Bronchial epithelial cell (primary cell): ENCODE results near the gene SAFB. TPM values are rescaled to one million over a fixed set of nuclear protein-coding genes. Genes with fewer than 3 reads are reported as not detected.
A peak's percentile ranks its signal among the peaks of the same experiment; 100 is the strongest.

ENCODE experiments used
- DNase-seq: peaks from one replicate; pipeline ENCODE4 v3.0.0-alpha.2; 2010; ENCODE audit warnings: low read depth
- FAIRE-seq: peaks from 2 replicates; lab custom pipeline; 2011; peaks lifted over from hg19 to GRCh38; lab: Jason Lieb, UNC
- H3K27me3 ChIP-seq: 2 replicates; pipeline ENCODE4 v1.5.1; 2011; ENCODE audit warnings: low read length; ENCODE audit not compliant: control insufficient read depth, insufficient read depth
- H3K36me3 ChIP-seq: 2 replicates; pipeline ENCODE4 v1.5.1; 2011; ENCODE audit warnings: low read length; ENCODE audit not compliant: control insufficient read depth, insufficient read depth
- H3K4me3 ChIP-seq: 2 replicates; pipeline ENCODE4 v1.5.1; 2011; ENCODE audit warnings: mild to moderate bottlenecking, low read depth, low read length, control low read depth
- total RNA-seq: library from RNA; depleted of rRNA; stranded (reverse); fragments of >200 nt; gene quantifications from 2 replicates; pipeline ENCODE4 v1.2.1, GENCODE V29; 2014
- TF ChIP-seq, protein P1 (sequence below): IDR thresholded peaks from 2 replicates; pipeline ENCODE4 v1.5.1; 2011; ENCODE audit warnings: mild to moderate bottlenecking, moderate library complexity, low read length, control low read depth, inconsistent platforms; ENCODE audit not compliant: insufficient read depth, severe bottlenecking

The SAFB gene
- total RNA-seq, 1 donor from 2014 or later, result 44.0 TPM

DNA sequence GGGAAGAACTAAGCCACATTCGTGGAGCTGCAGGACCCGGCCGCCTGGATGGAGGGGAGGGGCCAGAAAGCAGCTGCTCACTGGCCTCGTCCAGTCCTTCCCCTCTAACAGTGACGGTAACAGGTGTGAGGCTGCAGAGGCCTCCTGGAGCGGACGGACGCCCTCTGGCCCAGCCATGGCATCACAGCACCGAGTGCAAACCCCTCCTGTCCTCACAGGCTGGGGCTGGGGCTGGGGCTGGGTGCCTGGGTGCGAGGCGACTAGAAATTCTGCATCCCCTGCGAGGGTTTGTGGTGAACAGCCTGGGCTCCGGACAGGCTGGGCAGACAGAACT, 53.9 kb downstream of the SAFB start:
- H3K36me3 ChIP-seq, result peaks cover 6% of the 10 kb centered on the region
- no peaks in the 10 kb centered on the region for H3K27me3 ChIP-seq
- no peak overlapping the region for H3K4me3 ChIP-seq
- FAIRE-seq (no peak), DNase-seq (no peak)
- TF ChIP-seq, protein P1, sequence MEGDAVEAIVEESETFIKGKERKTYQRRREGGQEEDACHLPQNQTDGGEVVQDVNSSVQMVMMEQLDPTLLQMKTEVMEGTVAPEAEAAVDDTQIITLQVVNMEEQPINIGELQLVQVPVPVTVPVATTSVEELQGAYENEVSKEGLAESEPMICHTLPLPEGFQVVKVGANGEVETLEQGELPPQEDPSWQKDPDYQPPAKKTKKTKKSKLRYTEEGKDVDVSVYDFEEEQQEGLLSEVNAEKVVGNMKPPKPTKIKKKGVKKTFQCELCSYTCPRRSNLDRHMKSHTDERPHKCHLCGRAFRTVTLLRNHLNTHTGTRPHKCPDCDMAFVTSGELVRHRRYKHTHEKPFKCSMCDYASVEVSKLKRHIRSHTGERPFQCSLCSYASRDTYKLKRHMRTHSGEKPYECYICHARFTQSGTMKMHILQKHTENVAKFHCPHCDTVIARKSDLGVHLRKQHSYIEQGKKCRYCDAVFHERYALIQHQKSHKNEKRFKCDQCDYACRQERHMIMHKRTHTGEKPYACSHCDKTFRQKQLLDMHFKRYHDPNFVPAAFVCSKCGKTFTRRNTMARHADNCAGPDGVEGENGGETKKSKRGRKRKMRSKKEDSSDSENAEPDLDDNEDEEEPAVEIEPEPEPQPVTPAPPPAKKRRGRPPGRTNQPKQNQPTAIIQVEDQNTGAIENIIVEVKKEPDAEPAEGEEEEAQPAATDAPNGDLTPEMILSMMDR, result no peak

GRCh38 chr19:5677136-5677535, 54.3 kb downstream of the SAFB start:
- TF ChIP-seq, protein P1, result no peak

DNA sequence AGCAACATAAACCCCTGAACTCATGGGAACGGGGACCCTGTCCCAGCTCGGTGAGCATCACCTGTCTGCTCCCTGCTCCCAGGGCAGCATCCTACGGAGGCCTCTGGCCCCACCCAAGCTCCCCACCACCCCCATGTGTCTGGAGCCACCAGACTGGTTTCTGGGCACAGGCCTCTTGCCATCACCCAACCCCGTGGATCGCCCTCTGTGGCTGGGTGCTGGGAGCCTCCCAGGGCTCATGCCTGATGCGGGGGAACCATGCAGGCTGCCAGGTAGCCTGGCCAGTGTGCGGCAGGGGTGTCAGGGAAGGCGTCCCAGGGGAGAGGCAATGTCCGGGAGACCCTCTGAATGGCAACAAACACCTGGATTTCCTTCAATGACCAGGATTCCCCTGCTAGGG, 54.7 kb downstream of the SAFB start:
- TF ChIP-seq, protein P1, result no peak
- H3K36me3 ChIP-seq, result peaks cover 5% of the 10 kb centered on the region

More at GRCh38 chr19:5677136-5677535, 54.3 kb downstream of the SAFB start:
- FAIRE-seq (no peak), DNase-seq (no peak)
- Histone ChIP-seq H3K27me3 (no peaks in the 10 kb centered on the region), H3K4me3 (no peak overlapping the region), H3K36me3 (peaks cover 5% of the 10 kb centered on the region)

GRCh38 chr19:5678071-5678718, 55.3 kb downstream of the SAFB start:
- DNase-seq (no peak), FAIRE-seq (no peak)
- no peaks in the 10 kb centered on the region for H3K27me3 ChIP-seq
- TF ChIP-seq, protein P1, result no peak
- H3K36me3 ChIP-seq, result peaks cover 5% of the 10 kb centered on the region
- H3K4me3 ChIP-seq, result no peak overlapping the region

More for the DNA sequence above, 54.7 kb downstream of the SAFB start:
- no peak for FAIRE-seq
- no peak for DNase-seq
- H3K4me3 ChIP-seq, result no peak overlapping the region
- H3K27me3 ChIP-seq, result no peaks in the 10 kb centered on the region

DNA sequence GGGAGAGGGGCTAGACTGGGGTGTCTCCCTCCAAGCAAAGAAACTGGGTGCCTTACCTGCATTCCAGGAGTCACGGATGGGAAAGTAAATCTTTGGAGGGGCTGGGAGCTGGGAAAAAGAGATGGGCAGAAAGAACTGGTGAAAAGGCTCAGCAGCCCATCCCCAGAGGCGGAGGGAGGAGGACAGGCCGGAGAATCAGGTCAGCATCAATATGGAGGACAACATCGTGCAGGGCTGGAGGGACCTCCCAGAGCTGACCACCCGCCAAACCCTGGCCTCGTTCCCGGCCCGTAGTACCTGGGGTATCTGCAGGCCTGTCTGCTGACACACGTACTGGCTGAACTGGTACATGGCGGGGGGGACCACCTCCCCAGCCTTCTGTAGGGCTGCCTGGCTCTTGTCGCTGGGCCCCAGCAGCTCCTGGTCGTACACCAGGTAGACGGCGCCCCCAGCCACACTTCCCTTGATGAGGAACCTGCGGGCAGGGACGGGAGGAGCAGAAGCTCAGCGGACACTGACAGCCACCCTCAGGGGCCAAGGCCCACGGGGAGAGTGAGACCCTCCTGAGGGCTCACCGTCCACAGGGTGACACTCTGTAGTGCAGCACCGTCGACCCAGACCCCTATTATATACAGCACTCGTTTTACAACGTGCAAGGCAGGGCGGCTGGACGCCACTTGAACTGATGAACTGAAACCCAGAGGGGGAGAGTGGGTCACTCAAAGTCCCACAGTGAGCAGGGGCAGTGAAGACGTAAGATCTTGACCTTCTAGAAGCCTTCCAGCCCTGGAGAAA, 56.6 kb downstream of the SAFB start:
- FAIRE-seq (no peak), DNase-seq (no peak)
- TF ChIP-seq, protein P1, result no peak
- peaks cover 5% of the 10 kb centered on the region for H3K36me3 ChIP-seq
- peak overlapping the region; percentile 80 for H3K4me3 ChIP-seq
- H3K27me3 ChIP-seq, result no peaks in the 10 kb centered on the region
